CD8-positive, alpha-beta memory T cell (primary cell): Measurements from ENCODE around the gene CFAP92. TPM values are rescaled to one million over a fixed set of nuclear protein-coding genes. Genes with fewer than 3 reads are reported as not detected.

ENCODE experiments used
- CTCF ChIA-PET: fragments of 350-600 bp; sonication (Branson Sonifier 250); formaldehyde crosslinking; loops from one replicate; lab custom pipeline; 2021; ENCODE audit warnings: antibody characterized with exemption; lab: Charles Lee
- POLR2A ChIA-PET: fragments of 350-600 bp; sonication (Branson Sonifier 250); formaldehyde crosslinking; loops from one replicate; lab custom pipeline; 2021; ENCODE audit warnings: antibody characterized with exemption; lab: Charles Lee
- DNase-seq, 5 donors: peaks; one replicate each; pipeline versions ENCODE4 v3.0.0 to v3.0.0-alpha.2; 2020 to 2022; ENCODE audit warnings: mixed read lengths in 1 of 5
- H3K27ac ChIP-seq: one replicate; pipeline ENCODE4 v1.7.0; 2013; ENCODE audit warnings: low read depth, mild to moderate bottlenecking, low read length, moderate library complexity
- H3K27me3 ChIP-seq: 2 replicates; pipeline ENCODE4 v1.7.0; 2013; ENCODE audit warnings: low read length, mild to moderate bottlenecking; ENCODE audit not compliant: insufficient read depth, poor library complexity, severe bottlenecking
- H3K36me3 ChIP-seq: 2 replicates; pipeline ENCODE4 v1.7.0; 2013; ENCODE audit warnings: mild to moderate bottlenecking, low read length, moderate library complexity; ENCODE audit not compliant: insufficient read depth
- H3K4me1 ChIP-seq: 2 replicates; pipeline ENCODE4 v1.7.0; 2013; ENCODE audit warnings: mild to moderate bottlenecking, low read length, moderate library complexity; ENCODE audit not compliant: insufficient read depth
- H3K4me3 ChIP-seq: 2 replicates; pipeline ENCODE4 v1.7.0; 2013; ENCODE audit warnings: mild to moderate bottlenecking, low read length
- H3K9me3 ChIP-seq: 2 replicates; pipeline ENCODE4 v1.7.0; 2013; ENCODE audit warnings: mild to moderate bottlenecking, low read length
- H3K27ac Mint-ChIP-seq, 8 donors: one replicate each; pipeline ENCODE4 v1.8.0; 2020 to 2021; ENCODE audit warnings: mixed read lengths in 8 of 8, mild to moderate bottlenecking in 6 of 8, inconsistent platforms in 3 of 8, moderate library complexity in 3 of 8
- H3K27me3 Mint-ChIP-seq, 2 donors: one replicate each; pipeline ENCODE4 v1.8.0; 2020 to 2021; ENCODE audit warnings: mixed read lengths in 2 of 2, mild to moderate bottlenecking in 1 of 2, moderate library complexity in 1 of 2
- H3K36me3 Mint-ChIP-seq, 3 donors: one replicate each; pipeline ENCODE4 v1.8.0; 2020 to 2021; ENCODE audit warnings: mixed read lengths in 3 of 3, inconsistent platforms in 1 of 3, mild to moderate bottlenecking in 1 of 3
- H3K4me1 Mint-ChIP-seq, 3 donors: one replicate each; pipeline ENCODE4 v1.8.0; 2020 to 2021; ENCODE audit warnings: mixed read lengths in 3 of 3, inconsistent platforms in 1 of 3, mild to moderate bottlenecking in 1 of 3
- H3K4me3 Mint-ChIP-seq, 7 donors: one replicate each; pipeline ENCODE4 v1.8.0; 2020 to 2021; ENCODE audit warnings: mixed read lengths in 7 of 7, mild to moderate bottlenecking in 6 of 7, moderate library complexity in 4 of 7, inconsistent platforms in 2 of 7
- H3K9me3 Mint-ChIP-seq, 5 donors: one replicate each; pipeline ENCODE4 v1.8.0; 2020 to 2022; ENCODE audit warnings: mixed read lengths in 5 of 5, mild to moderate bottlenecking in 3 of 5, moderate library complexity in 2 of 5, inconsistent platforms in 1 of 5
- polyA plus RNA-seq: library from polyadenylated mRNA; unstranded; fragments of 300-500 nt; fragmentation: Illumina TruSeq; gene quantifications from one replicate; pipeline ENCODE4 v1.2.3, GENCODE V29; 2021
- total RNA-seq, 2 experiments: library from RNA; stranded (reverse); gene quantifications; one replicate each; pipeline ENCODE4 v1.2.3, GENCODE V29; 2021

Gene CFAP92, protein sequence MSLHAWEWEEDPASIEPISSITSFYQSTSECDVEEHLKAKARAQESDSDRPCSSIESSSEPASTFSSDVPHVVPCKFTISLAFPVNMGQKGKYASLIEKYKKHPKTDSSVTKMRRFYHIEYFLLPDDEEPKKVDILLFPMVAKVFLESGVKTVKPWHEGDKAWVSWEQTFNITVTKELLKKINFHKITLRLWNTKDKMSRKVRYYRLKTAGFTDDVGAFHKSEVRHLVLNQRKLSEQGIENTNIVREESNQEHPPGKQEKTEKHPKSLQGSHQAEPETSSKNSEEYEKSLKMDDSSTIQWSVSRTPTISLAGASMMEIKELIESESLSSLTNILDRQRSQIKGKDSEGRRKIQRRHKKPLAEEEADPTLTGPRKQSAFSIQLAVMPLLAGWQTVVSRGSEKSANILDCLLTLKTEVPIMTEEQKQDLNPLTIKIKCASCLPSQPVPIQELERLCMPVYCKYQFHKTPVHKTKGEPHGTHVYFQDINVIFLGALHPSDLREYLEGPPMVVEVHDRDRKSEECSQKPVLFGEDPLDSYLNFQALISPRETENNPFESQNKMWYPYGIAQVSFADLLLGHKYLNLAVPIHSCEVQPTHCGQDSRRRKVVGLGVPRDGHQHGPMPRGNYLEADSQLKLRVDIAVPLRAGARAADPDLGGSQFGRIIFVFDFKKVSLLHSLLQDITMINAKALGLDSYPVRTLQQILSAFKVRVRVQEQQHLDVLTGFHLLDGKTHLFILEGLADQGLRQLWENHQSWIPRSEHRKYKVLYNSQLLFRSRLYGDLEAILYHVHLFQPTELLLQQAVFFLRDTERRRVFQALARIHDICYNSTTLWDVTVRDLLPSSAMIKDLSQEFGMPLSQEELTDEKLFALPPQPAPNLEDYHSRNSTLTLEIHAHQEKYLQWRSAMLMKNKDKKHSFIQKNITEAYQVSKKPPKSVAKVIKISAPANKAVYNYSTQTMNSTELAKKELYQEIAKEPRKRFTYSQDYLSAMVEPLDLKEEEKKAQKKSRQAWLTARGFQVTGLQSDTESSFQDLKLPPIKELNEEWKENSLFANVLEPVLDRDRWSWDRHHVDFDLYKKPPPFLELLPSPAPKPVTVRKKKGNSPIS
- total RNA-seq: under 1 TPM in 1 of 2 experiments, not detected in 1; 0.13 TPM
- 0.24 TPM for polyA plus RNA-seq

DNA sequence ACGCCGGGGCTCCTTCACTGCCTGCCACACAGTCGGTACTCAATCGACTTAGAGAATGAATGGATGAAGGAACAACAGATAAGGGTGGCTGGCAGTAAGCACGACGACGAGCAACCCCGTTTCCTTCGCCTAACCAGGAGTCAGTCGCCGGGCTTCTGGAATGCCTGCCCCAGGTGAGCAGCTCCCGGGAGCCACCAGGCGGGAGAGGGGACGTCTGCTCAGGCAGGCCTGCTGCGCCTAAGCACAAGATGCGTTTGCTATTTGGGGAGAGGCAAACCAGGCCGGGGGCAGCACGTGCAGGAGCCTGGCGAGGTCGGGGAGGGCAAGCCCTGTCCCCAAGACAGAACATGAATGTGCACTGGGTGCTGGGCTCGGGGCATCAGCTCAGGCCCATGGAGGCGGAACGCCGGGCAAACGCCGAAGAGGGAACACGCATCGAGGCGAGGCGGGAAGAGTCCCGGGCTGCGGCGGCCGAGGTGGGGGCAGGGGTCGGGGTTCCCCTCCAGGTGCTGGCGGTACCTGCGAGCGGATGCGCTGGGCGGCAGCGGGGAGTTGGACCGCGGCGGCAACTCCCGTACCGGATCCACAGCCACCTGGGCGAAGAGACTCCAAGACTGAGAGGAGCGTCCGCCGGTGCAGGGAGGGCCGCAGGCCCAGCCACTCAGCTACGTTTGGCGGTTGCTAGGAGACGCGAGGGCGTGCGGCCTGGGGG, at the start of gene CFAP92:
TSS of gene CFAP92 (minus strand) at position 616 of the 712 bp plus-strand sequence. CDS start 772 bp downstream, outside the sequence.
- Histone ChIP-seq H3K36me3 (no peaks in the 10 kb centered on the region), H3K4me3 (peak within 1 kb of the TSS; percentile 53)
- POLR2A ChIA-PET: interaction anchor here (1.0 to 2.2 kb wide), 5 partner anchors 10 to 256 kb away, joined by 3 to 10 read pairs (median 8); partner anchors contain the start of genes COPG1 and RAB43

DNA sequence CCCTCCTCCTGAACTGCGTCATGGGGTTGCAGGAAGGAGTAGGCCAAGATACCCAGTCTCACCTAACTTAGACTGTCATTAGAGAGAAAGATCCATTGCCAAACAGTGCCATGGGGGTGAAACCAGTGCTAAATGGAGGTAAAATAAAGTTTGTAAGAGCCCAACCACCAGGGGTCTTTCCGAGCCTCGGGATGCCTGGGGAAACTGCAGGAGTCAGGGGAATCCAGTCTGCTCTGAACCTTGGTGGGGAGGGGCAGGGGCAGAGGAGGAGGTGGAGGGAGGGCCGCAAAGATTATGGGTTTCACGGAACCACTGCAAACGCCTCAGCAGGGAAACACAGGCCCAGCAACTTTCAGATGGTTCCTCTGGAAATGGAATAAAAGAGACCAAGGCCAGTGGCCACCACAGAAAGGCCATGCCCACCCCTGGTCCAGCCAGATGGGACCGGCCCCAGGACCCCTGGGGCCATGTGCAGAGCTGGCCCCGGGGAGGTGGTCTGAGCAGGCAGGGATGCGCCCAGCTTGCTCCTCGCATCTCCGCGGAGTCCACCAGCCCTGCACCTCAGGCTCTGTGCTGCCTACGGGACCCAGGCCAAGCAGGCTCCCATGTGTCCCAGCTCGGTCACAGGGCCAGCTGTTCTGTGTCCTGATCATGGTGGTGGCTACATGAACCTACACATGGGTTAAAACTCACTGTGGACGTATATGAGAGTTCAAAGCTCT, 46.9 kb upstream of the CFAP92 start:
- H3K27me3 Mint-ChIP-seq: peaks cover 15 to 39% of the 10 kb centered on the region in 2 donors
- no peaks in the 10 kb centered on the region for H3K9me3 Mint-ChIP-seq
- Histone ChIP-seq H3K27ac (no peak overlapping the region), H3K4me1 (peaks cover 4% of the 10 kb centered on the region), H3K27me3 (no peaks in the 10 kb centered on the region), H3K36me3 (no peaks in the 10 kb centered on the region), H3K9me3 (no peaks in the 10 kb centered on the region), H3K4me3 (no peak overlapping the region)
- ChIA-PET CTCF (interaction anchor here (0.6 to 2.5 kb wide), 3 partner anchors 13 to 24 kb away, joined by 3 to 11 read pairs (median 9); no protein-coding TSS in a partner anchor), POLR2A (no interaction called here)
- DNase-seq: no peak
- no peak overlapping the region for H3K27ac Mint-ChIP-seq
- H3K4me3 Mint-ChIP-seq: no peak overlapping the region
- H3K4me1 Mint-ChIP-seq: peaks cover 4 to 13% (median 4%) of the 10 kb centered on the region in 3 donors
- H3K36me3 Mint-ChIP-seq: peaks cover 0 to 14% (median 0%) of the 10 kb centered on the region in 3 donors

More for the DNA sequence above, at the start of gene CFAP92:
- peak within 1 kb of the TSS; percentile 66 to 83 (median 77) for H3K4me3 Mint-ChIP-seq
- Histone ChIP-seq H3K27me3 (no peaks in the 10 kb centered on the region), H3K9me3 (no peaks in the 10 kb centered on the region), H3K4me1 (peaks cover 23% of the 10 kb centered on the region), H3K27ac (no peak within 1 kb of the TSS)
- H3K36me3 Mint-ChIP-seq: peaks cover 0 to 4% (median 0%) of the 10 kb centered on the region in 3 donors
- H3K9me3 Mint-ChIP-seq: no peaks in the 10 kb centered on the region
- CTCF ChIA-PET: interaction anchor here (0.7 to 5.3 kb wide), 9 partner anchors 10 to 252 kb away, joined by 3 to 35 read pairs (median 9); no protein-coding TSS in a partner anchor
- peak within 1 kb of the TSS; percentile 50 to 96 (median 78) for H3K27ac Mint-ChIP-seq
- peaks cover 8 to 16% (median 9%) of the 10 kb centered on the region in 3 donors for H3K4me1 Mint-ChIP-seq
- peaks cover 2 to 5% of the 10 kb centered on the region in 2 donors for H3K27me3 Mint-ChIP-seq
- DNase-seq: peak; percentile 83 to 94 (median 89)

DNA sequence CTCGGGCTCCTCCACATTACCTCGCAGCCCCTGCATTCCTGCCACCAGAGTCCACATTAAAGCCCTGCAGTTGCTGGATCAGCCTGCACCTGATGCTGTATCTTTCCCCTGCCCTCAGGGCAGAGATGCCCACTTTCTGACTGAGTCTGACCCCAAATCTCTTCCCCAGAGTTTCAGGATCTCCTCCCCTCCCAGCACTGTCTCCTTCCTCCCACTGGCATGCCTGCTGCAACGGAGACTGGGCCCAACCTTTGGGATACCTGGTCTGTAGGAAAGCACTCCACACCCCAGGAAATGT, 46.1 kb upstream of the CFAP92 start:
- Mint-ChIP-seq H3K4me1 (peaks cover 0 to 13% (median 6%) of the 10 kb centered on the region in 3 donors), H3K27ac (no peak overlapping the region), H3K4me3 (no peak overlapping the region), H3K27me3 (peaks cover 14 to 39% of the 10 kb centered on the region in 2 donors), H3K36me3 (peaks cover 0 to 14% (median 0%) of the 10 kb centered on the region in 3 donors), H3K9me3 (no peaks in the 10 kb centered on the region)
- Histone ChIP-seq H3K9me3 (no peaks in the 10 kb centered on the region), H3K36me3 (no peaks in the 10 kb centered on the region), H3K4me1 (peaks cover 10% of the 10 kb centered on the region), H3K4me3 (no peak overlapping the region), H3K27me3 (no peaks in the 10 kb centered on the region), H3K27ac (no peak overlapping the region)
- CTCF ChIA-PET: interaction anchor here (1.4 kb wide), 1 partner anchor 12 kb away, joined by 4 read pairs; no protein-coding TSS in a partner anchor
- POLR2A ChIA-PET: no interaction called here
- DNase-seq: no peak

DNA sequence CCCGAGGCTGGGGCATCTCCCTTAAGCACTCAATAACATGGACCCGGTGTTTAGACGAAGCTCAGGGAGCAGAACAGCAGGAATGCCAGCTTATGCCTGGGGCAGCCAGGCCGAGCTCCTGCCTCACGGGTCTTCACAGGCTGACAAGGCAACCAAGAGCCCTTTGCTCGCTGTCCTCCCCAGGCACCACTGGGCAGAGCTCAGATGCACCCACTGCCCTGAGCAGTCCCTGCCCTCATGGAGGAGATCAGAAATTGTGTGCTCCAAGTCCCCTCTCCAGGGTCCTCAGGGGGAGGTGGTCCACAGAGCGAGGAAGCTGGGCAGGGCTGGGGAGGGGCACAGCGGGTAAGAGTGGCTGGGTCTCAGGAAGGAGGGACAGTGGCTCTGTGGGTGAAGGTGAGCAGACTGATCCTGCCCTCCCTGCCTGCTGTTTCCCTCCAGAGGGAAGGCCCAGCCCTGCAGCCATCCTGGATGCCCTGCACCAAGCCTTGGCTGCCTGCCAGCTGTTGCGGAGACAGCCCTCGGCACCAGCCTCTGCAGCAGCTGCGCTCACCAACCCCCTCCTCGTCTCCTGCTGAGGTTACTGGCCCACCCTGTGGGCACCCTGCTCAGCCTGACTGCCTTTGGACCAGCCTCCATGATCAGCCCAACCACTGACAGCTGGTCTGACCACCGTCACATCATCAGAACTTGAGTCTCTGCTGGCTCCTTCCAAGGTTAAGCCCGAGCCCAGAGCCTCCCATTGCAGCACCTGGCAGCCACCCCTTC, 45.6 kb upstream of the CFAP92 start:
- no peak overlapping the region for H3K27ac Mint-ChIP-seq
- Histone ChIP-seq H3K27ac (no peak overlapping the region), H3K4me1 (peaks cover 10% of the 10 kb centered on the region), H3K9me3 (no peaks in the 10 kb centered on the region), H3K27me3 (no peaks in the 10 kb centered on the region), H3K4me3 (no peak overlapping the region), H3K36me3 (no peaks in the 10 kb centered on the region)
- CTCF ChIA-PET: interaction anchor here (0.9 to 1.4 kb wide), 3 partner anchors 12 to 69 kb away, joined by 3 to 5 read pairs (median 4); no protein-coding TSS in a partner anchor
- H3K4me3 Mint-ChIP-seq: no peak overlapping the region
- H3K36me3 Mint-ChIP-seq: peaks cover 0 to 14% (median 0%) of the 10 kb centered on the region in 3 donors
- no peaks in the 10 kb centered on the region for H3K9me3 Mint-ChIP-seq
- peaks cover 0 to 10% (median 6%) of the 10 kb centered on the region in 3 donors for H3K4me1 Mint-ChIP-seq
- no peak for DNase-seq
- POLR2A ChIA-PET: no interaction called here
- peaks cover 11 to 39% of the 10 kb centered on the region in 2 donors for H3K27me3 Mint-ChIP-seq

DNA sequence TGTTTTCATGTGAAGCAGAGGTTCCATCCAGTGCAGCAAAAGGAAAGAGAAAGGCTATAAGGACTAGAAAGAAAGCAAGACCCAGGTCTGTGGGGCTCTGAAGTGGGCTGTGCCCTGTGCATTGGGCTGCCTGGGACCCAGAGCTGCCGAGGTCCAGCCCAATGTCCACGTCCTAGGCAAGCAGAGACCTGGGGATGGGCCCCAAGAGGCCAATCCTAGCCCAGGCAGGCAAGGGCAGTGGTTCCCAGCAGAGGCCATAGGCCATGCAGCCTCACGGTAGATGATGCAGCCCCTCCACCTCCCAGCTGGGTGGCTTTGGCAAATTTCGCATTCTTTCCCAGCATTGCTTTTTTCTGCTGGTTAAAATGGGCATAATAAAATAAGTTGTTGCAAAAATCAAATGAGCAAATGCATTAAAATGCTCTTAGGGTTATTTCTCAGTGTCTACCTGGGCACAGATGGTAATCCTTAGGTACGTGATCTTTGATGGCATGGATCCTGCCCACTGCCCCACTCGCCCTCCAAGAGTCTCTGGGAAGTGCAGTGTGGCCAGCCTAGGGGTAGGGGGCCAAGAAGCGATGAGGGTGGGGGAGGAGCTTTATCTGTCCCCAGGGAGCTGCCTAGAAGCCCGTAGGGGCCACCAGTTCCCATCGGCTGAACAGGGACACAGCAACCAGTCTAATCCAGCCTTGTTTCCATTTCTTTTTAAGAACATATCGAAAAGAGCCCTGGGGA, 44.4 kb upstream of the CFAP92 start:
- Histone ChIP-seq H3K27me3 (no peaks in the 10 kb centered on the region), H3K4me3 (no peak overlapping the region), H3K27ac (no peak overlapping the region), H3K9me3 (no peaks in the 10 kb centered on the region), H3K36me3 (no peaks in the 10 kb centered on the region), H3K4me1 (peaks cover 10% of the 10 kb centered on the region)
- Mint-ChIP-seq H3K4me1 (peaks cover 0 to 10% (median 6%) of the 10 kb centered on the region in 3 donors), H3K27ac (no peak overlapping the region), H3K9me3 (no peaks in the 10 kb centered on the region), H3K36me3 (peaks cover 0 to 14% (median 0%) of the 10 kb centered on the region in 3 donors), H3K4me3 (peak overlapping the region in 1 of 7 donors; percentile 51), H3K27me3 (peaks cover 10 to 32% of the 10 kb centered on the region in 2 donors)
- ChIA-PET POLR2A (no interaction called here), CTCF (interaction anchor here (1.2 to 1.4 kb wide), 3 partner anchors 11 to 68 kb away, joined by 3 to 5 read pairs (median 4); no protein-coding TSS in a partner anchor)
- DNase-seq: no peak

DNA sequence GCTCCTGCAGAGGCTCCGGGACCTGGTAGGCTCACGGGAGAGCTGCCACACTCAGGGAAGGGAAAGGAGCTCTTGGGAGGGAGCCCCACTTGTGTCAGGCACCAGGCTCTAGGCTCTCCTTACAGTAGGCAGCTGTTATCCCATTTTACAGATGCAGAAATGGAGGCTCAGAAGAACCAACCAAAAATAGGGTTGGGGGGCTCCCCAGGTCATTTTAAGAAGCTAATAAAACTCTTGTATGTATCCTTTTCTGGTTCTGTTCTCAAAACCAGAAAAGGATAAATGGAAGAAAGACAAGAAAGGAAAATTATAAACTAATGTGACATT, 43.2 kb upstream of the CFAP92 start:
- no peak for DNase-seq
- no peak overlapping the region for H3K27ac Mint-ChIP-seq
- no peaks in the 10 kb centered on the region for H3K9me3 Mint-ChIP-seq
- Histone ChIP-seq H3K9me3 (no peaks in the 10 kb centered on the region), H3K36me3 (no peaks in the 10 kb centered on the region), H3K4me3 (no peak overlapping the region), H3K4me1 (peaks cover 10% of the 10 kb centered on the region), H3K27me3 (no peaks in the 10 kb centered on the region), H3K27ac (no peak overlapping the region)
- CTCF ChIA-PET: interaction anchor here (0.6 to 1.2 kb wide), 4 partner anchors 10 to 84 kb away, joined by 3 read pairs; no protein-coding TSS in a partner anchor
- H3K4me1 Mint-ChIP-seq: peaks cover 0 to 10% (median 6%) of the 10 kb centered on the region in 3 donors
- no peak overlapping the region for H3K4me3 Mint-ChIP-seq
- peaks cover 0 to 9% (median 0%) of the 10 kb centered on the region in 3 donors for H3K36me3 Mint-ChIP-seq
- POLR2A ChIA-PET: no interaction called here
- peaks cover 7 to 20% of the 10 kb centered on the region in 2 donors for H3K27me3 Mint-ChIP-seq
